ENCODE data around the gene SLC4A3.
"Not testable (repeated sequence)": the region's sequence is repeated elsewhere in the genome, so short reads cannot be mapped to it uniquely, and the experiment has no call there.

The SLC4A3 gene

DNA sequence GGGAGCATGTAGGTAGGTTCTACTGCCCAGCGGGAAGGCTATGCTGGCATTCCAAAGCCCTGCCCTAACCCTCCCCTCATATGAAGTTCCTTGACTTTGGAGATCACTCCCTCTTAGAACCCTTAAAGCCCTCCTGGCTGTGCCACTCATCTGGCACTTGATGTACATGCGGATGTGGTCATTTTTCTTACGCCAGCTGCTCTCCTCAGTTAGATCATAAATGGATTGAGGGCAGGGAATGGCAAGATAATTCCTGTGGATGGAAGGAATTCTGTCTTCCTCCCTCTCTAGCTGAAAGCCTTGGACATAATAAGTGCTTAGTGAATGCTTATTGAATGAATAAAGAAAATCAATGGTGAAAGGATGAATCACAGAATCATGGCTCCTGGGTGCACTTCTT, 51.6 kb downstream of the SLC4A3 start:
- DNase-seq (ENCODE audit: low read depth in 2 of 2): no peak

DNA sequence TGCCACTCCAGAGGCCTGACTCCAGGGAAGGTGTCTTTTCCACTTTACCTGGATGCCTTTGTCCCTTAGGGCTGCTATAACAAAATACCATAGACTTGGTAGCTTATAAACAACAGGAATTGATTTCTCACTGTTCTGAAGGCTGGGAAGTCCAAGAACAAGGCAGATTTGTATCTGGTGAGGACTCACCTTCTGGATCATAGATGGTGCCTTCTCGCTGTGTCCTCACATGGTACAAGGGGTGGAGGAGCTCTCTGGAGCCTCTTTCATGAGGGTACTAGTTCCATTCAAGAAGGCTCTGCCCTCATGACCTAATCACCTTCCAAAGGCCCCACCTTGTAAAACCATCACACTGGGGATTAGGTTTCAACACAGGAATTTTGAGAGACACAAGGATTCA, 52.1 kb downstream of the SLC4A3 start:
- no peak for DNase-seq (ENCODE audit: low read depth in 2 of 2)

DNA sequence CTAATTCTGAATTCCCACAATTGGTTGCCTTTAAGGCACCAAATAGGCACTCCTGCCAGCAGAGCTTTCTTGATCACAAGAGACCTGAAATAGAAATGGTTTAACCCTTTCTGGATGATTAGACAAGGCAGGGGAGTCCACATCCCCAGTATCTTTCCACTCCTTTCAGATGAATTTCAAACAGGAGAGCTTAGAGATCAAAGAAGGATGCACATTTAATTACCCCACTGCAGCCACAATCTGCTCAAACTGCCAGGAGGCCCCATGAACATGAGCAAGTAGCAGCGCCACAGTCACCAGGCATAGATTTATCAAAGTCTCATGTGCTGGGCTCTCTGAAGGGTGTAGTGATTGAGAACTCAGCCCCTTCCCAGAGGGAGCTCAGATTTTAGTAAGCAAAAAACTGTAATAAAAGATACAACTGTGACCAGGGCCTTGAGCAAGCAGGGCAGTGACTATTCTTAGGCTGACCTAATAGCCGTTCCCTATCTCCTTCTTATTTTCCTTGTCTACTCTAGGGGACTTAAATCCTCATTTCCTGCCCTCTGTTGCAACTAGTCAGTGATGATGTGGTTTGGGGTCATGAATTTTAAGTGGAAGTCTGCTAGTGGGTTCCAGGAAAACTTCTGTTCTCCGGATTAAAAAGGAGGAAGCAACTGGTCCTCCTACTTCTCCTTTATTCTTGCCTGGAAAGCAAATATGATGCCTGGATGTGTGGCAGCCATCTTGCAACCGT, 53.7 kb downstream of the SLC4A3 start:
- DNase-seq (ENCODE audit: low read depth in 2 of 2): no peak

DNA sequence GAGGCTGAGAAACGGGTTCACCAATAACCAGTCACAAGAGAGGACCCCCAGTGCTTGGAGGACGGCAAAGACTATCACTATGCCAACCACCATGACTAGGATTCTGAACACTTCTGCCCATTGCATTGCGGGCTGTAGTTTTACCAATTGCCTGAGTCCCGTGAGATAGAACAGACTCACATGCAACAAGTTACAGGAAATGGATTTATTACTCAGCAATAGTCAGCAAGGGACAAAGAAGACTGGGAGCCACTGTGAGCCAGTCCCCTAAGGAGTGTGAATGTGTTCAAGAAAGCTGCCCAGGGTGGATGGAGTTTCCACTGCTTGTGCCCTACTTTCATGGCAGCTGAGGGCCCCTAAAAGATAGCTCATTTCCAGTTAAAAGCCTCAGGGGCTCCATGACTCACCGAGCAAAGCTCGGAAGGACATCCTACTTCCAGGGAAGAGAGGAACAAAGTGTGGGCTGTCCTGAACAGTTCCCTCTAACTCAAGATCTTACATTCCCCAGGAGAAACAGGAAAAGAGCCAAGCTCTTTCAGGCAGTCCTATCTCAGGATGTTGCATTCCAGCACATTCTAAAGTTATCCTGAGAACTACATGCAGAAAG, 54.4 kb downstream of the SLC4A3 start:
- no peak for DNase-seq (ENCODE audit: low read depth in 2 of 2)

DNA sequence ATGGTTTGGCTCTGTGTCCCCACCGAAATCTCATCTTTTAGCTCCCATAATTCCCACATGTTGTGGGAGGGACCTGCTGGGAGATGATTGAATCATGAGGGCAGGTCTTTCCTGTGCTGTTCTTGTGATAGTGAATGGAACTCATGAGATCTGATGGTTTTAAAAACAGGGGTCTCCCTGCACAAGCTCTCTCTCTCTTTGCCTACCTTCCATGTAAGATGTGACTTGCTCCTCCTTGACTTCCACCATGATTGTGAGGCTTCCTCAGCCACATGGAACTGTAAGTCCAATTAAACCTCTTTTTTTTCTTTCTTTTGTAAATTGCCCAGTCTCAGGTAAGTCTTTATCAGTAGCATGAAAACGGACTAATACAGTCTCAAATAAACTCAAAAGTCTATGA, 56.0 kb downstream of the SLC4A3 start:
- DNase-seq (ENCODE audit: low read depth in 2 of 2): not testable (repeated sequence)

DNA sequence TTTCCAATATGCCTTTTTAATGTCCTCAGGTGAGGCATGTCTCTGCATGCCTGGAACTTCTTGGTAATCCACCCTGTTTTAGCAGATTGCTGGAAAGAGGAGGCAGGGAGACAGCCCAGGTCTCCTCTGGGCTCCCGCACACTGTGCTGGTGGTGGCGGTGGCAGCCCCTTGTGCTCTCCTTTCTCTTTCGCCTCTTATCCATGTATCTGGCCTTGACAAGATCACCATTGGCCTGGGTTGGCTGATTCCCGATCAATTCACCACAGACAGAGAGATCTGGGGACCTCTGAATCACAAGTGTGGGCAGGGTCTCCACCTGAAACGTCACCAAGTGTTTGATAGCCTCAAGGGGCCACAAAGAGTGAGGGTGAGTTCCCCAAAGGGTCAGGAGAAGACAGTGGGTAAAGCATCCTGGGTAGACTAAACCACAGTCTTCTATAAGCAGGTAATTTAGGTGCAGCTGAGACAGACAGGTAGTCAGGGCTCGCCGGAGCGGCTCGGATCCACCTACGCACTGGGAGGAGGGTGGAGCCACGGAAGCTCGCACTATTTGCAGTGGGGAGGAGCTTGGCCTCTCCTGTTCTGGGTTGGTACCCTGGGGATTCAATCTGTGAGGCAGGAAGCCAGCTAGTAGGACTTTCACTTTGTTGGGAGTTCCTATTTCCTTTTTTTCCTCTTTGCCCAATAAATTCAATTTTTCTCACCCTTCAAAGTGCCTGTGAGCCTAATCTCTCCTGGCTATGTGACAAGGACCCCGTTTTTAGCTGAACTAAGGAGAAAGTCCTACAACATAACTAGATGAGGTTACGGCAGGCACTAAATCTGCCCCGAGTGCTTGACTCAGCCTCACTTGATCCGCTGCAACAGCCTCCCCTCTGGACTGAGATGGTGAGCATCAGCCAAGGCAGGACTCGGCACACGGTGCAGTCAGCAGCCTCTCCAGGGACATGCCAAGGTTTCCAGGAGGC, 57.6 kb downstream of the SLC4A3 start:
- DNase-seq (ENCODE audit: low read depth in 2 of 2): peak; percentile 27 to 50

DNA sequence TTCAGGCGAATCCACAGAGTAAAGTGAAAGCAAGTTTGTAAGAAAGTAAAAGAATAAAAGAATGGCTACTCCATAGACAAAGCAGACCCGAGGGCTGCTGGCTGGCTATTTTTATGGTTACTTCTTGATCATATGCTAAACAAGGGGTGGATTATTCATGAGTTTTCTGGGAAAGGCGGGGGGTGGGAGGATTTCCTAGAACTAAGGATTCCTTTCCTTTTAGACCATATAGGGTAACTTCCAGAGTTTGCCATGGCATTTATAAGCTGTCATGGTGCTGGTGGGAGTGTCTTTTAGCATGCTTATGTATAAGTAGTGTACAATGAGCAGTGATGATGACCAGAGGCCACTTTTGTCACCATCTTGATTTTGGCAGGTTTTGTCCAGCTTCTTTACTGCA, 59.8 kb downstream of the SLC4A3 start:
- DNase-seq (ENCODE audit: low read depth in 2 of 2): no peak

DNA sequence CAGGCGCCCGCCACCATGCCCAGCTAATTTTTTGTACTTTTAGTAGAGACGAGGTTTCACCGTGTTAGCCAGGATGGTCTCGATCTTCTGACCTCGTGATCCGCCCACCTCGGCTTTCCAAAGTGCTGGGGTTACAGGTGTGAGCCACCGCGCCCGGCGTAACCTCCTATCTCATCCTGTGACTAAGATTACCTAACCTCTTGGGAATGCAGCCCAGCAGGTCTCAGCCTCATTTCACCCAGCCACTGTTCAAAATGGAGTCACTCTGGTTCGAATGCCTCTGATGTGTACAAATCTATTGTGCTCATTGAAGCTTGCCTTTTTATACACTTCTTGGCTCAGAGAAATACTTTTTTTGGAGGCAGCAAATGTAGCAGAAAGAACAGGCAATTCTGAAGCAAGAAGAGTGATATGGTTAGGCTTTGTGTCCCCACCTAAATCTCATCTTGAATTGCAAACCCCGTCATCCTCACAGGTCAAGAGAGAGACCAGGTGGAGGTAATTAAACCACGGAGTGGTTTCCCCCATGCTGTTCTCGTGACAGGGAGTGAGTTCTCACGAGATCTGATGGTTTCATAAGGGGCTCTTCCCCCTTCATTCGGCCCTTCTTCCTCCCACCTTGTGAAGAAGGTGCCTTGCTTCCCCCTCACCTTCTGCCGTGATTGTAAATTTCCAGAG, 60.6 kb downstream of the SLC4A3 start:
- DNase-seq (ENCODE audit: low read depth in 2 of 2): no peak

DNA sequence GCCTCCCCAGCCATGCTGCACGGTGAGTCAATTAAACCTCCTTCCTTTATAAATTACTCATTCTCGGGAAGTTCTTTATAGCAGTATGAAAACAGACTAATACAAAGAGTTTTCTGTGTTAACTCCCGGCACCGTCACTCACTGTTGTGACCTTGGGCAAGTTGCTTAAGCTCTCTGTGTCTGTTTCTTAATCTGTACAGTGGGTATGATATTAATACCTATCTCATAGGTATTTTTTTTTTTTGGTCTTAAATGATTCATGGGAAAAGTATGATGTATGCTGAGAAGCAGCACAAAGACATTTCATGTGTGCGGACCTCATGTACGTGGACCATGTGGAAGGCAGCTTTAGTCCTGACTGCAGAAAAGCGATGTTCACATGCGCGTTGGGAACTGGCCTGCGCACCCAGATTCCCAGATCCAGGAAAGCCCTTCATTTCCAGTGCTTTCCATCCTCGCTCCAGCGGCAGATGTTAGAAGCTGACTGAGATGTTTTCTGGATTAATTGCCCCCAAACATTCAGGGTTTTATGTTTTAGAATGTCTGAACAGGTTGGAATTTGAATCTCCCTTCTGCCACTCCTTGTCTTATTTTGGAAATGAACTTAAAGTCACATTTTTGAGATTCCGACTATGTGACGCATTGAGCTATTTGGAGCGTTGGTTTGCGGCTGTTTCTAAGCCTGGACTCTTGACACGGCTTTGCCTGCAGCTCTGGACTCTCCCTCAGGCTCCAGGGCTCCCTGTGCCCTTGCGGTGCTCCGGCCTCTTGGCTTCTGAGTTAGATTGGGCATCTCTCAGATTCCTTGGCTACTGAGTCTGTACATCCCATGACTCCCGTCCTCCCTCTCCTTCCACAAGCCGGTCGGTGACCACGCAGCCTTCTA, 61.4 kb downstream of the SLC4A3 start:
- DNase-seq (ENCODE audit: low read depth in 2 of 2): no peak

DNA sequence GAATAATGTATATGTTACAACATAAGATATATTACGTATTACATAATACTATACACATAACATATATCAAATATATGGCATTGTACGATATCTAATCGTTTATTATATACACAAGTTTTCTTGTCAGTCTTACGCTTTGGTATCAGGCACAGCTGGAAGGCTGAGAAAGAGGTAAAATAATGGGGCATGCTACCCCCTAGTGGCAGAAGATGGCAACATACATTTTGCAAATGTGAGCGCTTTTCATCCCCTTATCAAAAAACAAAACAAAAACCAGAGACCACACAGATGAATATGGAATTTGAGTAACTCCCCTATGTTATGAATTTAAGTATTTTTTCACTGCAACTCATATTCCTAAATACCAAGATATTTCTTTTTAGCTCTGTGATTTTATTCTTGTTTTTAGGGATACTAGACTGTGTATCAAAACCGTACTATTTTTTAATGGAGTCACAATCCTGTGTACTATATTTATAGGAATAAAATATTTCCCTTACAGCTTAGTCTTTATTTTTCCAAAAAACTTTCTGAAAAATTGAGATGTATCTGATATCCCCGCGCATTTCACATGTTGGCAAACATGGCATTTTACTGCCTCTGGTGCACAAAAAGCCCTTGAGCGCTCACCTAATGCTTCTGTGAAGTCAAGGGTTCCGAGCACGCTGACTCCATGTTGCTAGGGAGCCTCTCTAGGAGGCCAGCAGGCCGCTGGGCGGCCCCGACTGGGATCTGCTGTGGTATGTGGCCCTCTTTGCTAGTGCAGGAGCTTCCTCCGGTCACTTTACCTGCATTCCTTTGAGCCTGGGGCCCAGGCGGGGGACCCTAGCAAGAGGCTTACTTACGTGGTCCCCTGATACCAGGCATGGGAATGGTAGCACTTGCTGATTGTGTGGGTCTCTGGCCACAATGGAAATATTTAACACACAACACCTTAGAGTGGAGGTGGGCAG, 62.5 kb downstream of the SLC4A3 start:
- DNase-seq (ENCODE audit: low read depth in 2 of 2): peak in 1 of 2 donors; percentile 10

DNA sequence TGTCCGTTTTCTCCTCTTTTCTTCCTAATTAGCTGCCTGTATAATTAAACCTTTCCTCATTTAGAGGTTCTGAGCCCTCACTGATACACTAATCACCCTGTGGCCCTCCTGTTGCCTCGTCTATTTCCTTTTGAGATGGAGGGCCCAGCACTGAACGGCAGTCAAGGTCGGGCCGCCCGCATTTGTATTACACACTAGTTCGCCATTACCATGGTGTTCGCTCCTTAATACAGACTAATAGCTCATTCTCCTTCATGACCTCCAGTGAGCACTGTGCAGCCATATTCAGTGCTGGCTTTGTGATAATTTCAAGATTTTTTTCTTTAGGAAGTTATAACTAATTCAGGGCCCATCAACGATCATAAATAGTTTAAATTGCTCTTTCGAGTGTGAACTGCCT, 64.1 kb downstream of the SLC4A3 start:
- DNase-seq (ENCODE audit: low read depth in 2 of 2): no peak
